GM23338 (cell line): ENCODE data around the gene RPN1. TPM values are rescaled to one million over a fixed set of nuclear protein-coding genes. Genes with fewer than 3 reads are reported as not detected.

Experiments used
- ATAC-seq: fragments of 200-7000 bp; cut with Tn5 transposase; 3 replicates; pipeline ENCODE4 v1.9.1; 2020
- DNase-seq: peaks from one replicate; pipeline ENCODE4 v3.0.0-alpha.2; 2015; ENCODE audit warnings: low spot score
- H2AFZ ChIP-seq: fragments of 200-600 bp; sonication (generic); 2 replicates; pipeline ENCODE4 v1.8.0; 2016; ENCODE audit warnings: antibody characterized with exemption, mild to moderate bottlenecking, moderate library complexity
- H3F3A ChIP-seq: fragments of 200-600 bp; sonication (generic); replicated peaks from 2 replicates; pipeline ENCODE4 v1.8.0; 2017; ENCODE audit warnings: antibody characterized with exemption, mixed run types, low read depth
- H3K27ac ChIP-seq: fragments of 200-600 bp; sonication (generic); 2 replicates; pipeline ENCODE4 v1.6.1; 2016; ENCODE audit warnings: low read depth
- H3K27me3 ChIP-seq: fragments of 200-600 bp; sonication (generic); 2 replicates; pipeline ENCODE4 v1.8.0; 2016; ENCODE audit warnings: mild to moderate bottlenecking, mixed run types, moderate library complexity; ENCODE audit not compliant: insufficient read depth
- H3K36me3 ChIP-seq: fragments of 200-600 bp; sonication (generic); 2 replicates; pipeline ENCODE4 v1.8.0; 2016; ENCODE audit warnings: mild to moderate bottlenecking; ENCODE audit not compliant: insufficient read depth
- H3K4me1 ChIP-seq: fragments of 200-600 bp; sonication (generic); 2 replicates; pipeline ENCODE4 v1.8.0; 2016; ENCODE audit warnings: mild to moderate bottlenecking, moderate library complexity; ENCODE audit not compliant: insufficient read depth
- H3K4me2 ChIP-seq: fragments of 200-600 bp; sonication (generic); 2 replicates; pipeline ENCODE4 v1.7.1; 2017; ENCODE audit warnings: mixed run types
- H3K4me3 ChIP-seq: fragments of 200-600 bp; sonication (generic); 2 replicates; pipeline ENCODE4 v1.6.1; 2016; ENCODE audit warnings: mixed run types
- H3K79me2 ChIP-seq: fragments of 200-600 bp; sonication (generic); replicated peaks from 2 replicates; pipeline ENCODE4 v1.8.0; 2017; ENCODE audit warnings: mild to moderate bottlenecking; ENCODE audit not compliant: insufficient read depth
- H3K9me2 ChIP-seq: fragments of 200-600 bp; sonication (generic); 2 replicates; pipeline ENCODE4 v1.8.0; 2017; ENCODE audit not compliant: insufficient read depth
- H4K20me1 ChIP-seq: fragments of 200-600 bp; sonication (generic); replicated peaks from 2 replicates; pipeline ENCODE4 v1.8.0; 2017; ENCODE audit warnings: mild to moderate bottlenecking; ENCODE audit not compliant: insufficient read depth
- H3K27ac Mint-ChIP-seq: 2 replicates; pipeline ENCODE4 v1.8.0; 2020; ENCODE audit warnings: inconsistent platforms, mild to moderate bottlenecking, moderate library complexity, mixed read lengths
- H3K27me3 Mint-ChIP-seq: 3 replicates; pipeline ENCODE4 v1.8.0; 2022; ENCODE audit warnings: low read depth, mild to moderate bottlenecking, moderate library complexity, mixed read lengths, inconsistent platforms; ENCODE audit not compliant: insufficient read depth, poor library complexity
- H3K36me3 Mint-ChIP-seq: 3 replicates; pipeline ENCODE4 v1.8.0; 2021; ENCODE audit warnings: low read depth, mild to moderate bottlenecking, inconsistent platforms, moderate library complexity, mixed read lengths
- H3K4me1 Mint-ChIP-seq: 3 replicates; pipeline ENCODE4 v1.8.0; 2020; ENCODE audit warnings: mild to moderate bottlenecking, inconsistent platforms, mixed read lengths
- H3K4me3 Mint-ChIP-seq: 3 replicates; pipeline ENCODE4 v1.8.0; 2021; ENCODE audit warnings: moderate library complexity, mild to moderate bottlenecking, inconsistent platforms, mixed read lengths
- H3K9me3 Mint-ChIP-seq: 3 replicates; pipeline ENCODE4 v1.8.0; 2020; ENCODE audit warnings: moderate library complexity, mild to moderate bottlenecking, inconsistent platforms, mixed read lengths
- CREB1 ChIP-seq: fragments of 250-450 bp; sonication (Bioruptor Pico); IDR thresholded peaks from 2 replicates; pipeline ENCODE4 v1.5.0; 2020; ENCODE audit warnings: low read depth, mild to moderate bottlenecking, moderate library complexity
- CTCF ChIP-seq, 2 experiments: fragments of 200-600 bp in 1 of 2; sonication (generic) in 1 of 2; conservative IDR thresholded peaks; 2 replicates each; pipeline versions ENCODE4 v1.5.1 to v1.6.1; 2016 to 2017; ENCODE audit warnings: antibody characterized with exemption in 2 of 2, low read depth in 2 of 2, mild to moderate bottlenecking in 2 of 2, moderate library complexity in 1 of 2
- EZH2 ChIP-seq: fragments of 200-600 bp; sonication (generic); IDR thresholded peaks from one replicate; pipeline ENCODE4 v1.8.0; 2017; ENCODE audit warnings: antibody characterized with exemption, mild to moderate bottlenecking, low read depth; ENCODE audit not compliant: unreplicated experiment
- EZH2phosphoT487 ChIP-seq: fragments of 200-600 bp; sonication (generic); IDR thresholded peaks from one replicate; pipeline ENCODE4 v1.8.1; 2018; ENCODE audit warnings: antibody characterized with exemption; ENCODE audit not compliant: unreplicated experiment
- JUNB ChIP-seq: IDR thresholded peaks from one replicate; pipeline ENCODE4 v1.6.1; 2016; ENCODE audit warnings: antibody characterized with exemption; ENCODE audit not compliant: unreplicated experiment
- NANOG ChIP-seq: IDR thresholded peaks from 2 replicates; pipeline ENCODE4 v1.6.1; 2016; ENCODE audit warnings: antibody characterized with exemption, borderline replicate concordance
- POLR2AphosphoS5 ChIP-seq: IDR thresholded peaks from 2 replicates; pipeline ENCODE4 v1.6.1; 2016; ENCODE audit warnings: antibody characterized with exemption, low read depth
- REST ChIP-seq: IDR thresholded peaks from one replicate; pipeline ENCODE4 v1.6.1; 2018; ENCODE audit warnings: antibody characterized with exemption; ENCODE audit not compliant: unreplicated experiment
- STAT1 ChIP-seq: IDR thresholded peaks from one replicate; pipeline ENCODE4 v1.6.1; 2016; ENCODE audit warnings: antibody characterized with exemption; ENCODE audit not compliant: unreplicated experiment
- ZNF114 ChIP-seq: fragments of 250-450 bp; sonication (Bioruptor Pico); IDR thresholded peaks from 2 replicates; pipeline ENCODE4 v1.5.0; 2020; ENCODE audit warnings: mild to moderate bottlenecking, moderate library complexity
- ZNF331 ChIP-seq: fragments of 250-450 bp; sonication (Bioruptor Pico); IDR thresholded peaks from 2 replicates; pipeline ENCODE4 v1.5.0; 2020; ENCODE audit warnings: low read depth, mild to moderate bottlenecking, moderate library complexity
- polyA plus RNA-seq: library from polyadenylated mRNA; unstranded; fragments of >200 nt; fragmentation: Nextera tagmentation; extraction: Ambion mirVana; gene quantifications from 2 replicates; pipeline ENCODE4 v1.2.1, GENCODE V29; 2016
- total RNA-seq: library from RNA; depleted of rRNA; stranded (reverse); fragments of >200 nt; shearing (Covaris generic); gene quantifications from 2 replicates; pipeline ENCODE4 v1.2.3, GENCODE V29; 2014

RPN1 gene
- total and polyA plus RNA-seq, 2 experiments from 2014 or later = 111 to 231 TPM

GRCh38 chr3:128613083-128613829, 37.4 kb downstream of the RPN1 start:
- no peaks in the 10 kb centered on the region for H3K27me3 ChIP-seq
- Mint-ChIP-seq H3K27me3 (peaks cover 18% of the 10 kb centered on the region), H3K36me3 (0 out of 3 replicates have a peak, but pooled peaks cover under 1% of the 10 kb centered on the region), H3K9me3 (no peaks in the 10 kb centered on the region), H3K4me1 (peaks cover under 1% of the 10 kb centered on the region), H3K4me3 (no peak overlapping the region), H3K27ac (no peak overlapping the region)
- no peaks in the 10 kb centered on the region; the same call in none of the 2 replicates for H4K20me1 ChIP-seq
- no peak overlapping the region for H3K4me3 ChIP-seq
- H2AFZ ChIP-seq = no peak overlapping the region
- no peaks in the 10 kb centered on the region for H3K9me2 ChIP-seq
- H3K4me1 ChIP-seq = peaks cover 4% of the 10 kb centered on the region; the same call in 1 of the 2 replicates
- TF ChIP-seq ZNF331 (CRISPR knock-in tag) = no peak
- no peak for TF ChIP-seq NANOG
- no peak for TF ChIP-seq EZH2phosphoT487
- no peaks in the 10 kb centered on the region for H3K36me3 ChIP-seq
- H3K27ac ChIP-seq = no peak overlapping the region
- H3K4me2 ChIP-seq = no peak overlapping the region
- no peaks in the 10 kb centered on the region; the same call in 1 of the 2 replicates for H3F3A ChIP-seq
- no peaks in the 10 kb centered on the region for H3K79me2 ChIP-seq
- no peak for DNase-seq
- ATAC-seq = no peak

DNA sequence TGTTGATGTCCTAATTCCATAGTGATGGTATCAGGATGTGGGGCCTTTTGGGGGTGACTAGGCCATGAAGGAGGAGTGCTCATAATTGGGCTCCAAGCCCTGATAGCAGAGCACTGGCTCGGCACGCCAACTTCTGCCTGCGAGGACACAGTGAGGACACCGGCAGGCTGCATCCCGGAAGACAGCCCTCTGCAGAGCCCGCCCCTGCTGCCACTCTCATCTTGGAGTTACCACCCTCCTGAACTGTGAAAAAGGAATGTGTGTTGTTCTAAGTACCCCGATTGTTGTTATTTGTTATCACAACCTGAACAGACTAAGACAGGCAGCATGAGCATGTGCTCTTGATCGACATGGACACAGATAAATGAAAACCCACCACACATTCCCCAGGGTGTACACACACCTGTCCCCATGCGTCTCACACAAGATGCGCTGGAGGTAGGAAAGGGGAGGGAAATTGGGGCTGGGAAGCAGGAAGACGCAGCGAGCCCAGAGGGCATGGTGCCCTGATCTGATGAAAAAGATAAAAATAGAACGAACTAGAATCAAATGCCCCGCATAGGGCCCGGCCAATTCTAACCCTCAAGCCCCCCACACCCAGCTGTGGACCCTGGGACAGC, 40.1 kb downstream of the RPN1 start:
- Histone ChIP-seq H3K79me2 (no peaks in the 10 kb centered on the region), H4K20me1 (no peaks in the 10 kb centered on the region; the same call in none of the 2 replicates), H3K9me2 (no peaks in the 10 kb centered on the region), H3K4me2 (no peak overlapping the region), H3K4me3 (no peak overlapping the region), H3K4me1 (no peaks in the 10 kb centered on the region), H2AFZ (no peak overlapping the region), H3F3A (no peaks in the 10 kb centered on the region), H3K27ac (no peak overlapping the region), H3K36me3 (no peaks in the 10 kb centered on the region), H3K27me3 (no peaks in the 10 kb centered on the region)
- H3K9me3 Mint-ChIP-seq = no peaks in the 10 kb centered on the region
- H3K27me3 Mint-ChIP-seq = peaks cover 16% of the 10 kb centered on the region
- H3K4me3 Mint-ChIP-seq = no peak overlapping the region
- DNase-seq (no peak), ATAC-seq (no peak)
- H3K4me1 Mint-ChIP-seq = no peaks in the 10 kb centered on the region; the same call in 2 of the 3 replicates
- no peak overlapping the region for H3K27ac Mint-ChIP-seq
- TF ChIP-seq REST (no peak), STAT1 (no peak), CREB1 (CRISPR knock-in tag) (no peak), POLR2AphosphoS5 (no peak), NANOG (no peak), CTCF (conservative IDR thresholded peaks at IDR 0.05; ENCODE audit: low read depth in 2 of 2) (no peak), ZNF331 (CRISPR knock-in tag) (no peak), JUNB (no peak), EZH2 (no peak), ZNF114 (CRISPR knock-in tag) (no peak)
- H3K36me3 Mint-ChIP-seq = no peaks in the 10 kb centered on the region
